Gastroesophageal sphincter (tissue), 3 donors: ENCODE measurements around the gene MRPS26.

ENCODE experiments used
- POLR2A ChIP-seq, 2 donors: fragments of 450-650 bp; IDR thresholded peaks; one replicate each; pipeline ENCODE4 v1.6.1; 2017; ENCODE audit warnings: antibody characterized with exemption in 2 of 2, mild to moderate bottlenecking in 2 of 2, moderate library complexity in 1 of 2
- POLR2AphosphoS5 ChIP-seq: sonication (generic); formaldehyde crosslinking; IDR thresholded peaks from one replicate; pipeline ENCODE4 v1.6.1; 2017; ENCODE audit warnings: antibody characterized with exemption
- TF ChIP-seq, protein P1 (sequence below), 4 experiments: fragments of 200-600 bp in 2 of 4; fragments of 450-650 bp in 2 of 4; sonication (generic) in 1 of 4; IDR thresholded peaks; one replicate each; pipeline ENCODE4 v1.5.1; 2017 to 2019; ENCODE audit warnings: antibody characterized with exemption in 4 of 4, mild to moderate bottlenecking in 2 of 4, moderate library complexity in 2 of 4

DNA sequence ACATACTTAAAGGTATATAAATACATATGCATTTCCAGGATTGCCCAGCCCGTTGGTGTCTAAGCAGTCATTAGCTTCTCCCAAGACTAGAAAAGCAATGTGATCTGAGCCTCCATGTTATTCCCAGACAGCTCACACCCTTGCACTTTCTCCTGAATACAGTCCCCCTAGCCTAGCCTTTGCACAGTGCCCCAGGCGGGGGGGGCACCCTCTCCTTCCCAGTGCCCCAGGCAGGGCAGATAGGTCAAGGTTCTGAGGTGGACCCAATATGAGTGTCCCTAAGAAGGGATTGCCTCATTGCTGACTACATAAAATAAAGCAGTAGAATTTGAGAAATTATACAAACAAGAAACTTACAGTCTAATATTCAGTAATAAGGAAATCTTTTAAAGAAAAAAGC lies 17.9 kb upstream of the MRPS26 start:
- TF ChIP-seq POLR2A (IDR thresholded peaks at IDR 0.05), result no peak
- TF ChIP-seq, protein P1, sequence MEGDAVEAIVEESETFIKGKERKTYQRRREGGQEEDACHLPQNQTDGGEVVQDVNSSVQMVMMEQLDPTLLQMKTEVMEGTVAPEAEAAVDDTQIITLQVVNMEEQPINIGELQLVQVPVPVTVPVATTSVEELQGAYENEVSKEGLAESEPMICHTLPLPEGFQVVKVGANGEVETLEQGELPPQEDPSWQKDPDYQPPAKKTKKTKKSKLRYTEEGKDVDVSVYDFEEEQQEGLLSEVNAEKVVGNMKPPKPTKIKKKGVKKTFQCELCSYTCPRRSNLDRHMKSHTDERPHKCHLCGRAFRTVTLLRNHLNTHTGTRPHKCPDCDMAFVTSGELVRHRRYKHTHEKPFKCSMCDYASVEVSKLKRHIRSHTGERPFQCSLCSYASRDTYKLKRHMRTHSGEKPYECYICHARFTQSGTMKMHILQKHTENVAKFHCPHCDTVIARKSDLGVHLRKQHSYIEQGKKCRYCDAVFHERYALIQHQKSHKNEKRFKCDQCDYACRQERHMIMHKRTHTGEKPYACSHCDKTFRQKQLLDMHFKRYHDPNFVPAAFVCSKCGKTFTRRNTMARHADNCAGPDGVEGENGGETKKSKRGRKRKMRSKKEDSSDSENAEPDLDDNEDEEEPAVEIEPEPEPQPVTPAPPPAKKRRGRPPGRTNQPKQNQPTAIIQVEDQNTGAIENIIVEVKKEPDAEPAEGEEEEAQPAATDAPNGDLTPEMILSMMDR (IDR thresholded peaks at IDR 0.05), result no peak
- no peak for TF ChIP-seq POLR2AphosphoS5
